ENCODE measurements around the gene CDC42EP4.
"Not testable (repeated sequence)": the region's sequence is repeated elsewhere in the genome, so short reads cannot be mapped to it uniquely, and the experiment has no call there.

The CDC42EP4 gene

DNA sequence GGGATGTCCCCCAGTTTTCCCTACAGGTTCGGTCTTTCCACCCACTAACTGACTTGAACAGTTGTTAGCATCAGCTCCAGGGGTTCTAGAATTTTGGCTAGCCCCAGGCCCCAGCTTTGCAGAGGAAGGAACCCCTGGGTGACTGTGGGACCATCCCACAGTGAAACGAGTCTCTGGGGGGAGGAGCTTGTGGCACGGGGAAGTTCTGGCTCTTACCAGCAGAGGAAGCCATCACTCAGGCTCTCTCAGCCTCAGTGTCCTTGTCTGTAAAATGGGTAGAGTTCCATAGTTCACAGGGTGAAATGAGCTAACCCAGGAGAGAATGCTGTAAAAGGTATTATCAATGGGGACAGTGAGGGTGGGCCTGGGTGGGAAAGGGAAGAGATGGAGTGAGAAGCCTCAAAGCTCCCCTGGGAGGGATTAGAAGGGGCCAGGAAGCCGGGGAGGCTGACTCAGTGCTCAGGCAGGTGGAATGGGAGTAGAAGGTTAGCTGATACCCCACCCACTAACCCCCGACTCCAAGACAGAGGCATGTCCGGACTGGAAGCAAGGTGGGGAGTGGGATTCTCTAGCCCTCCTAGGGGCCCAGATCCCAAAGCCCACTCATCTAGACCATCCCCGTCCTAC, 30.9 kb upstream of the CDC42EP4 start:
- no peak for DNase-seq

DNA sequence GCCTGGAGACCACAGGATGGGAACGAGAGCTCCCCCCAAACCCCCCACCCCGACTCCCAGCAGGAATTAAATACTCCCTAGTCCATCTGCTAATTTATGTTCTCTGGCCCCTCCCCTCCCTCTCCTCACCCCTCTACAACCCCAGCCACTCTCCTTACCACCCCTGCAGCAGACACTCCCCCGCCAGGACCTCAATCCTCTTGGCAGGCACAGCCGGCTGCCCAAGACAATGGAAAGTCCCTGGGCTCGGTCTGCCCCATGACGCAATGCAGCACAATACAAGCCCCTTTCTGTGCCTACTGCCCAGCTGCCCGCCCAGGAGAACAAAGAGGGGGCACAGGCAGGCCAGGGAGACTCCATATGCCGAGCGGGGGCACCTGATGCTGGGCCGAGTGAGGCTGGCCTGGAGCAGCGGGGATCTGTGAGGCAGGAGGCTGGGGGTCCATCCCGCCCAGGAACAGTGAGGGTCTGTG, 30.3 kb upstream of the CDC42EP4 start:
- DNase-seq, result no peak

DNA sequence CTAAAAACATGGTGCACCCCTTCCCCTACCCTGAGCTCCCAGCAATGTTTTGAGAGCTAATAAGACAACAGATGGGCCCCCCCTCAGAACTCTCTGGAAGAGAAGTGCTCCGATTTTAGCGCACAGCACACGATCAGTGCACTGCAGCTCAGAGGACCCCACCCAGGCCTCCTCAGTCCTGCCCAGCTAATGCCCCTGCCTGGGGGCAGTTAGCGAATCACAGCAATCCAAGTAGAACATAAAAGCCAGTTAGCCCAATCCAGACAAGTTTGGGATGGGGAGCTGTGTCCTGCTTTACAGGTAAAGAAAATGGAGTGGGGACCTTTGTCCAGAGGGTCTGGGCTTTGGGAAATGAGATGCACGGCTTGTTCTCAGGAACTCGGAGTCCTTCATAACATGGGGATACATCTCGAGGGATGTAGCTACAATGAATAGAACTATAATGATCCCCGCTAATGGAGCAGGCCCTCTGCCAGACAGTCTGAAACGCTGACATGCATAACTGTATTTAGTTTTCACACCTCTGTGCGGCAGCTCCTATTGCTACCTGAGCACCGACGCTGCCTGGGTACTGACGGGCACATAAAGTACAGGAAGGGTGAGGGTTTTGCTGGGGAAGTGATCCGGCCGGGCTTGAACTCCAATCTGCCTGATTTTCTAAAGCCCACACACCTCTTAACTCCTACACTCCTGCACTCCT, 29.7 kb upstream of the CDC42EP4 start:
- no peak for DNase-seq

- DNase-seq, result no peak
These were observed 28.3 kb upstream of the CDC42EP4 start for GRCh38 chr17:73340093-73340596.

DNA sequence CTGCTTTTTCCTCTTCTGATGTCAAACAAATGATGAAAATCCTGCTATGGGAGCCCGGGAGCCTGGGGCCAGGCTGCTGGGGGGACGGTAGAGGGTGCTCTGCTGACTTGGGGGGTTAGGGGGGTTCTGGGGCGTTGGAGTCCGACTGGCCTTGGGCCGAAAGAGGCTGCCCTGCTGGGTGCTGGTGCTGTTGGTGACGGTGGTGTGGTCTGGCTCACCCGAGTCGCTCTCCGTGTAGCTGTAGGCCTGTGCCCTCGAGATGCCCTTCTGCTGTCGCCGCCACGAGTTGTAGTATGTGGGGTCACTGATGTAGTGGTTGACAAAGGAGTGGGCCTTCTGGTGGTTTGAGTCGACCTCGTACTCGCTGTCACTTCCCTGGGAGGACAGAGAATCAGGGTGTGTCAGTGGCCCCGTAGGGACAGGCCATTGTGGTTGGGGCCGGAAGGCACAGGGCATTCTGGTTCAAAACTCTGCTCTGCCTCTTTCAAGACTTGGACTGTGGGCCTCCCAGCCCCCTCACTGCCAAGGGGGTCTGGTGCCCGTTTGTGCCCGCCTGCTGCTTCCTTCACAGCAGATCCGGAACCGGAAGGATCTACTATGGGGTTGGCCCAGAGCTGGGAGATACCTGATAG, 26.9 kb upstream of the CDC42EP4 start:
- no peak for DNase-seq

DNA sequence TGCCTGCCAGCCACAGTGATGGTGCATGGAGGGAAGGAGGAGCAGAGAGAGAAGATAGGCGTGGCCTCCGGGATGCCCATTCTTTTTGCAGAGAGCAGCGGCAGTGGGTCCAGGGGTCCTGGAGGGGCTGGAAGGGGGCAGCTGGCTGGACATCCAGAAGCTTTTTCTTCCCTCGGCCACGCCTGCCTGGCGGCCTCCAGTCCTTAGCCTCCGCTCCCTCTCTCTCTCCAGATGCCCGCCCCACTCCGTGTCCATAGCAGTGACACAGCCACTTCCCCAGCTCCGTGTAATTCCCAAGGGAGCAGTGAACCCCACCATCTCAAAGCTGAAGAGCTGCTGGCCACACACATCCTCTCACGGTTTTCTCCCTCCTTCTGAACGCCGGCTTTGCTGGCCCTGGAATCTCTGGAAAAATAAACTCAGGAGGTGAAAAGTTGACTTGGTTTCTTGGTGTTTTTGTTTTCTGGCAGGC, 26.3 kb upstream of the CDC42EP4 start:
- DNase-seq, result no peak

DNA sequence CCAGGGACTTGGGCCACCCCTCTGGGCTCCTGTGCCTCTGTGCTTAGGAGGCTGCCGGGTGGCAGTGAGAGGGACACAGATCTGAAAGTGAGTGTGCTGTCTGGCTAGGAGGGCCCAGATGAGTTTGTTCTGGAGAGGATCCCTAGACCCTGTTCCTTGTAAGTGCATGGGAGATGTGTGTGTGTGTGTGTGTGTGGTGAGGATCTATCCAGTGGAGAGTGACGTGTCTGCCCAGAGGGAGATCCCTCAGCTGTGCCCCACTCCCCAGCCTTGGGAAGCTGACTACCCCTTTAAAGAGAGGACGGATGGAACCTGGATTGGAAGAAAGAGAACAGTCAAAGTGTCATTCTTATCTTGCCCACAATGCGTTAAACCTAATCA, 25.5 kb upstream of the CDC42EP4 start:
- DNase-seq, result no peak

GRCh38 chr17:73336408-73337329, 24.9 kb upstream of the CDC42EP4 start:
- DNase-seq, result no peak

DNA sequence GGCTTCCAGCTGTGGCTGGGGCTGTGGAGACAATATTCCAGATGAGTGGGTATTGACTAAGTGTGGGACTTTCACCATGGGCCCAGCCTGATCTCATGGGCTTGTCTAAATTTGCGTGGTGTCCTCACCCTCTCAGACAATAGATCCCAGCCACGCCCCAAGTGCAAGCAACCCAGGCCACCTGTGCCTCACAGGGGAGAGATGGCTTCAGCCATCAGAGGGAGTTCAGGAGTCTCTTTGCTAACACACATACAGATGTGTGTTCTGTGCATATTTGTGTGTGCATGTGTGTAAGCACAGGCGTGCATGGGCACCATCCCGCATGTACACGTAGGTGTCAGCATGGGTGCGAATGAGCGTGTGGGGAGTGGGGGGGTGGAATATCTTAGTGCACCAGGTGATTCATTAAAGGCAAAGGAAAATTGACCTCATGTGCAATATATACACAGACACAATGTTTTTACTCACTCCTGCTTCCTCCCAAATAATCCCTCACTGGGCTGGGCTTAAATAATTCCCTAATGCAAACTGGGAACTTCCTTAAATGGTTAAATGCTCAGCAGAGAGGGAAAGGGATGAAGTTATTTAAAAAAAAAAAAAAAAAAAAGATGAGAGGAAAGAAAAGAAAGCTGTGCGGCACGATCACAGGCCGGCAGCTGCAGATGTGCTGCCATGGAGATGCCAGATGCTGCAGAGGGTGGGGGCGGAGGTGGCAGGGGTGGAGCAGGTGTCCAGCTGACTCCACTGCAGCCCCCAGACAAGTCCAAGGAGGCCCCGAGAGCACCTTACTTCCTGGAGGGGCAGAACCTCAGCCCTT, 24.0 kb upstream of the CDC42EP4 start:
- no peak for DNase-seq

- DNase-seq, result no peak
These were observed 23.1 kb upstream of the CDC42EP4 start for GRCh38 chr17:73334771-73335513.

- DNase-seq, result not testable (repeated sequence)
These were observed 21.6 kb upstream of the CDC42EP4 start for GRCh38 chr17:73333445-73333844.

- DNase-seq, result no peak
These were observed 19.3 kb upstream of the CDC42EP4 start for GRCh38 chr17:73331060-73331459.

GRCh38 chr17:73327676-73328075, 15.9 kb upstream of the CDC42EP4 start:
- no peak for DNase-seq

DNA sequence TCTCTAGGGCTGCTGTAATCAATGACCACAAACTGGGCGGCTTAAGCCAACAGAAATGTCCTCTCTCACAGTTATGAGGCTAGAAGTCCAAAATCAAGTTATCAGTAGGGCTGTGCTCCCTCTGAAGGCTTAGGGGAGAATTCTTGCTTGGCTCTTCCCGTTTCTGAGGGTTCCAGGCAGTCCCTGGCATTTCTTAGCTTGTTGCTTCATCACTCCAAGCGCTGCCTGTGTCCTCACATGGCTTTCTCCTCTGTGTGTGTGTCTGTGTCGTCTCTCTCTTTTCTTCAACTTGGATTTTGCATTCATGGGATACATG, 13.7 kb upstream of the CDC42EP4 start:
- DNase-seq, result no peak

DNA sequence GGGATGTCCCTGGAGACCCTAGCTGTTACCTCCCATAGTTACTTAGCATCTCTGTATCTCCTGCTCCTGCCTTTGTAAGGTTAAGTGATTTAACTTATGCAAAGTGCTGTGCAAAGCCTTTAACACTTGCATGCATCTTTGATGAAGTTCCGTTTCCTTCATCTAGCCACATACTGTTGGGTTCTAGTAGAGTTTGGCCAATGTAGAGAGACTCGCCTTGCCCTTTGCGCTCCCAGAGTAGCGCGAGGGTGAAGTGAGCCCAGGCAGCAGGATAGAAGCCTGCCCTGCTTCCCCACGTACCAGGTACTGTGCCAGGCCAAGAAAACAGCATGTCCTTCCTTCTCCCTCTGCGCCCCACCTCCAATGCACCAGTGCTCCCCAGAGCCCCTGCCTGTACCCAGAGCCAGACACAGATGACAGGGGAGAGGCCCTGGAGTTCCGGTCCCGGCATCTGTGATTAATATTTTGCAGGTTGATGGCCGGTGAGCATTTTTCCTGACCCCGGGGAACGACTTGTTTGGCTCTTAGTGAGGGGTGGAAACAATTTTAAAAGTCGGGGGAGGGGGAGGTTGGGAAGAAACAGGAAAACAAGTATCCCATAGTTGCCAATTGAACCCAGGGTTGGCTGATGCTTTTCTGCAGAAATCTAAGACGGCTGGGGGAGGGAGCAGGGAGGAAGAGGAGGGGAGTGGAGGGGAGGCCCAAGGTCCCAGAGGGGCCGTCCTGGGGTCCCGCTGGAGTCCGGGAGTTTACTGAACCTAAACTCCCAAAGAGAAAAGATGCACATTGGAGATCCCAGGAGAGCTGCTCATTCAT, 13.1 kb upstream of the CDC42EP4 start:
- no peak for DNase-seq

DNA sequence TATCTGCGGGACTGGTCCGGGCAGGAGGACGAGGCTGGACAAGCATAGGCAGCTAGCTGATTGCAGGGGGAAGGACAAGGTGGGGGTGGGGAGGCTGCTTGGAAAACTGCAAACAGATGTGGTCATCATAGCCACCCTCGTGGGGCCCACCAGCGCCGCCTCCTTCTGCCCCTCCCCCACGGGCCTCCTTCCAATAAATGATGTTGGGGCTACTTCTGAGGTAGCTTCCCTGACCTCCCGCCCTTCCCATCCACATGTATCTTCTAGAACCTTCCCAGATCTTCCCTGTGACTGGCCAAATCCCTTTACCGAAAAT, 12.3 kb upstream of the CDC42EP4 start:
- DNase-seq, result no peak

GRCh38 chr17:73323409-73324159, 11.8 kb upstream of the CDC42EP4 start:
- no peak for DNase-seq

GRCh38 chr17:73320601-73321264, 8.9 kb upstream of the CDC42EP4 start:
- no peak for DNase-seq

- DNase-seq, result no peak
These were observed 8.0 kb upstream of the CDC42EP4 start for GRCh38 chr17:73319766-73320165.

All from activated effector memory CD4-positive, alpha-beta T cell treated with anti-CD3 and anti-CD28 coated beads, Interleukin-2, amount 50 U/mL, for 16 hours (primary cell).